ES-I3 (cell line): Measurements from ENCODE around the gene TSPAN18.

Source experiments
- H3K36me3 ChIP-seq: 2 replicates; pipeline ENCODE4 v1.6.1; 2013; ENCODE audit warnings: mild to moderate bottlenecking, low read length, control low read depth, moderate library complexity; ENCODE audit not compliant: insufficient read depth
- H3K4me1 ChIP-seq: 2 replicates; pipeline ENCODE4 v1.6.1; 2013; ENCODE audit warnings: mild to moderate bottlenecking, control low read depth, low read length; ENCODE audit not compliant: insufficient read depth
- H3K9ac ChIP-seq: 2 replicates; pipeline ENCODE4 v1.6.1; 2013; ENCODE audit warnings: low read depth, mild to moderate bottlenecking, low read length, moderate library complexity
- H3K9me3 ChIP-seq: 2 replicates; pipeline ENCODE4 v1.6.1; 2013; ENCODE audit warnings: mild to moderate bottlenecking, low read length, moderate library complexity; ENCODE audit not compliant: control insufficient read depth, insufficient read depth

Gene TSPAN18

DNA sequence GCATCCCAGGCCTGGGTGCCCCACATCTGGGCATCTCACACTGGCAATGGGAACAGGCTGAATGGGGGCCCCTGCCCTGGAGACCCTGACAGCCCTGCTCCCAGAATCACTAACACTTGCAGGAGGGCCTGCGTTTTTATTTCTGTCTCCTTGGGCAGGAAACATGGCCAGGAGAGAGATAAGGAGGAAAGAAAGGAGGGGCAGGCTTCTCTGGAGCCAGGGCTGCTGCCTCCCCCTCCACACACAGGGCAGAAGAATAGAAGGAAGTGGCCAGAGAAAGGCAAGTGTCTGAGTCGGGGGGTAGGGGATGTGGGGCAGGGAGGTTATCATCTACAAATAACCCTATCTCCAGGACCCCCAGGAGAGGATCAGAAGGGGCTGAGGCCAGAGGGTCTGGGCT is 25.5 kb upstream of the TSPAN18 start:
- peaks cover 3% of the 10 kb centered on the region; the same call in 1 of the 2 replicates for H3K9me3 ChIP-seq
- 0 out of 2 replicates have a peak, but pooled peaks cover 2% of the 10 kb centered on the region for H3K36me3 ChIP-seq
- H3K4me1 ChIP-seq = 0 out of 2 replicates have a peak, but pooled peaks cover 3% of the 10 kb centered on the region
- H3K9ac ChIP-seq = no peak overlapping the region

DNA sequence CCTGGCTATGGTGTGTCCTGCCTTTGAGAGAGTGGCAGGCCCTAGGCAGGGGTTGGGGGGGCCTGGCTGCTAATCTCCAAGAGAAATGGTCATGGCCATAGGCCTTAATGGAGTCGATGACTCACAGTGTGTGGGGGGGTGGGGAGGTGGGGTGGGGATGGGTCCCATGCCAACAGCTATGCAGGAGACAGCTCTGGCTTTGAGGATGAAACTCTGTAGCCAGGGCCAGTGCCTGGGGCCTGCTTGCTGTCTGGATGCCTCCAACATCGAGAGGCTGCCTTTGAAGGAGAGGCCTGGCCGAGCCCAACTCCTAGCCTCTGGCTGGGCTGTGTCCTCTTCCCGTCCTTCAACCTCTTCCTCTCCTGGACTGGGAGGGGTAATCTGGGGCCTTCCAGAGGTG is 23.9 kb upstream of the TSPAN18 start:
- Histone ChIP-seq H3K36me3 (0 out of 2 replicates have a peak, but pooled peaks cover 2% of the 10 kb centered on the region), H3K9ac (no peak overlapping the region), H3K4me1 (0 out of 2 replicates have a peak, but pooled peaks cover 3% of the 10 kb centered on the region), H3K9me3 (peaks cover 3% of the 10 kb centered on the region; the same call in 1 of the 2 replicates)

- Histone ChIP-seq H3K4me1 (peaks cover 12% of the 10 kb centered on the region; the same call in 1 of the 2 replicates), H3K9ac (no peak overlapping the region), H3K36me3 (0 out of 2 replicates have a peak, but pooled peaks cover 2% of the 10 kb centered on the region), H3K9me3 (peaks cover 3% of the 10 kb centered on the region; the same call in 1 of the 2 replicates)
Observed at GRCh38 chr11:44707094-44707493, 19.7 kb upstream of the TSPAN18 start.

- H3K4me1 ChIP-seq = peaks cover 18% of the 10 kb centered on the region
- no peak overlapping the region for H3K9ac ChIP-seq
- H3K9me3 ChIP-seq = peaks cover 3% of the 10 kb centered on the region; the same call in 1 of the 2 replicates
- H3K36me3 ChIP-seq = 0 out of 2 replicates have a peak, but pooled peaks cover 2% of the 10 kb centered on the region
Observed at GRCh38 chr11:44708009-44708408, 18.8 kb upstream of the TSPAN18 start.

DNA sequence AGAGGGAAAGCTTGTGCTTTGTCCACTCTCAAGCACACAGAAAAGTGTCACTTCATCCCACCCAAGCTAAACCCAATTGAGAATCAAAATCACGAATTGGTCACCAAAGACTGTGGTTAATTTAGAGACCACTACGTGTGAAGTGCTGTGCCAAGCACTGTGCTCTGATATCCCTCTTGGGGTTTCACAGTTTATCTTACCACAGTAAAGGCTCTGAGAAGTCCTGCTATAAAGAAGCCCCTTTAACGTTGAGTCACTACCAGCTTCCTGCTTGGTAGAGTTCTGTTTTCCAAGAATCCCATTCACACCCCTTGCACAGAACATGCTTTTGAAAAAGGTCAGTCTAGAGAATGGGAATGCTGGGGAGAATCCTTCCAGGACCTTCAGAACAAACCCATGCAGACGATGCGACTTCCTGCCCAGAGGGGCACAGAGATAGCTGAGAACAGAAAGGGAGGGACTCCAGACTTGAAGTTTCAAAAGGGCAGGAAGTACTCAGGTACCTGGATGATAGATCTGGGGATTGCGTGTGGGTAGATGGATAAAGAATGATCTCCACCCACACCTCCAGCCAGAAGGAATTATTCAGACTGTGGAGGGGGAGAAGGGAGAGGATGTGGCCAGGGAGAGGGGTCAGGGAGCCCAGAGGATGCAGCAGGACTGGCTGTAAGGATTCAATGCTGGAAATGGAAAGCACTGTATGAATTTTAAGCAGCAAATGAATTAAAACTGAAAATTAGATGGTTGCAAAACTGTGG is 18.1 kb upstream of the TSPAN18 start:
- peaks cover 16% of the 10 kb centered on the region for H3K4me1 ChIP-seq
- 0 out of 2 replicates have a peak, but pooled peaks cover 2% of the 10 kb centered on the region for H3K36me3 ChIP-seq
- no peak overlapping the region for H3K9ac ChIP-seq
- H3K9me3 ChIP-seq = peaks cover 2% of the 10 kb centered on the region; the same call in 1 of the 2 replicates

DNA sequence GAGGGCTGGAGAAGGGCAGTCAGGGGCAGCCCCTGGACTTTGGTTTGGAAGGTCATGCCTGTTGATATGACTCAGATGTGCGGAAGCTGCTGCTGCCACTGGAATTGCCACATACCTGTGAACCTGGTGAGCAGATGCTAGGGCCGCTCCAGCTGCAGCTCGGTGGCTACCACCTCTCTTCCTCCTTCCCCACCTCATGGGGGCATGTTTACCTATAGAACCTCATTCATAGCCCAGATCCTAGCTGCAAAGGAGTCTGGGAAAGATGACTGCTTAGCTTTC is 17.5 kb upstream of the TSPAN18 start:
- Histone ChIP-seq H3K36me3 (0 out of 2 replicates have a peak, but pooled peaks cover under 1% of the 10 kb centered on the region), H3K9me3 (no peaks in the 10 kb centered on the region), H3K4me1 (peaks cover 16% of the 10 kb centered on the region), H3K9ac (no peak overlapping the region)

DNA sequence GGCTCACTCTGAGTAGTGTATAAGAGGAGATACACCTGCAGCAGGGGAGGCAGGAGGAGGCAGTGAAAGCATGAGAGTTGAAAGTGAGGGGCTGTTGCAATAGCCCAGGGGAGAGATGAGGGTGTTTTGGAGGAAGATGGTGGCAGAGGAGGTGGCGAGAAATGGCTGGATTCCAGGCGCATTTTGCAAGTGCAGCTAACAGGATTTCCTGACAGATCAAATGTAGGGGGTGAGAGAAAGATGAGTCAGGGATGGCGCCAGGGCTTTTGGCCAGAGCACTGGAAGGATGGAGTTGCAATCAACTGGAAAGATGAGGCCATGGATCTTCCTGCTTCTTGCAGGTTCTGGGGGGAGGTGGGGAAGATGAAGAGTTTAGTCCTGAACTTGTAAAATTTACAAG is 16.8 kb upstream of the TSPAN18 start:
- Histone ChIP-seq H3K9ac (no peak overlapping the region), H3K4me1 (peaks cover 16% of the 10 kb centered on the region), H3K36me3 (no peaks in the 10 kb centered on the region), H3K9me3 (no peaks in the 10 kb centered on the region)

DNA sequence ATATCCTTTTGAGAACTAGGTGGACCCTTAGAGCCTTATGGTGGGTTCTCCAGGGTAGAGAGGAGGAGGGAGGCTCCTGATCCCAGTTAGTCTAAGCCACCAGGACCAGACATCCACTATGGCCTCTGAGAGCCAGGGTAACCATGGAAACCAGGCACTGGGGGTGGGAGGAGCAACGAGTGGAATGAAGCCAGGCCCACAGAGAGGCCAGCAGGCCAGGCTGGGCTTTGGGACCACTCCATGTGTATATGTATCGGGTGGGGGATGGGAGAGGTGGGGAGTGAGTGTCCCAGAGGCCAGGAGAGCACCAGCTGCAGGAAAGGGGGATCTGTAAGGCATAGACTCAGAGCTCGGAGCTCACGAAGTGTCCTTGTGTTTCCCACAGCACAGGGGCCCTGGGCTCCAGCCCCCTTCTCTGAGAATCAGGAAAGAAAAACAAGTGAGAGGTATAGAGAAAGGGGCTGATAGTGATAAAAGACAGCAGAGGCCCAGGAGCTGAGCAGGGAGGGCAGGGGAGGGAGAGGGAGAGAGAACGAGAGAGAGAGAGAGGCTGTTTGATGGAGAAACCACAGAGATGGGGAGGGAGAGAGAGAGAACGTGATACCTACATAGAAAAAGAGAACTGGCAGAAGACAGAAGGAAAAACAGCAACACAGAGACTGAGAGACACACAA is 15.5 kb upstream of the TSPAN18 start:
- no peaks in the 10 kb centered on the region for H3K36me3 ChIP-seq
- H3K9ac ChIP-seq = no peak overlapping the region
- no peaks in the 10 kb centered on the region for H3K9me3 ChIP-seq
- peaks cover 16% of the 10 kb centered on the region for H3K4me1 ChIP-seq

- H3K9me3 ChIP-seq = no peaks in the 10 kb centered on the region
- no peaks in the 10 kb centered on the region for H3K36me3 ChIP-seq
- H3K4me1 ChIP-seq = peaks cover 16% of the 10 kb centered on the region
- H3K9ac ChIP-seq = no peak overlapping the region
Observed at GRCh38 chr11:44711787-44712608, 14.8 kb upstream of the TSPAN18 start.

- Histone ChIP-seq H3K36me3 (no peaks in the 10 kb centered on the region), H3K4me1 (peaks cover 16% of the 10 kb centered on the region), H3K9ac (no peak overlapping the region), H3K9me3 (no peaks in the 10 kb centered on the region)
Observed at GRCh38 chr11:44713022-44713421, 13.7 kb upstream of the TSPAN18 start.

- no peak overlapping the region for H3K9ac ChIP-seq
- H3K9me3 ChIP-seq = no peaks in the 10 kb centered on the region
- no peaks in the 10 kb centered on the region for H3K36me3 ChIP-seq
- H3K4me1 ChIP-seq = peaks cover 19% of the 10 kb centered on the region
Observed at GRCh38 chr11:44716256-44716655, 10.5 kb upstream of the TSPAN18 start.

GRCh38 chr11:44718057-44718456 is 8.7 kb upstream of the TSPAN18 start:
- Histone ChIP-seq H3K4me1 (peaks cover 11% of the 10 kb centered on the region), H3K9me3 (no peaks in the 10 kb centered on the region), H3K36me3 (no peaks in the 10 kb centered on the region), H3K9ac (no peak overlapping the region)

GRCh38 chr11:44718612-44719390 is 8.0 kb upstream of the TSPAN18 start:
- Histone ChIP-seq H3K9ac (no peak overlapping the region), H3K4me1 (peaks cover 11% of the 10 kb centered on the region), H3K36me3 (no peaks in the 10 kb centered on the region), H3K9me3 (no peaks in the 10 kb centered on the region)
